GM21390 (cell line): ENCODE data around the gene CAPN3.

Experiments used
- ATAC-seq: cut with Tn5 transposase; IDR thresholded peaks from one replicate; pipeline ENCODE4 v1.9.1; 2021; ENCODE audit not compliant: unreplicated experiment

Gene CAPN3

DNA sequence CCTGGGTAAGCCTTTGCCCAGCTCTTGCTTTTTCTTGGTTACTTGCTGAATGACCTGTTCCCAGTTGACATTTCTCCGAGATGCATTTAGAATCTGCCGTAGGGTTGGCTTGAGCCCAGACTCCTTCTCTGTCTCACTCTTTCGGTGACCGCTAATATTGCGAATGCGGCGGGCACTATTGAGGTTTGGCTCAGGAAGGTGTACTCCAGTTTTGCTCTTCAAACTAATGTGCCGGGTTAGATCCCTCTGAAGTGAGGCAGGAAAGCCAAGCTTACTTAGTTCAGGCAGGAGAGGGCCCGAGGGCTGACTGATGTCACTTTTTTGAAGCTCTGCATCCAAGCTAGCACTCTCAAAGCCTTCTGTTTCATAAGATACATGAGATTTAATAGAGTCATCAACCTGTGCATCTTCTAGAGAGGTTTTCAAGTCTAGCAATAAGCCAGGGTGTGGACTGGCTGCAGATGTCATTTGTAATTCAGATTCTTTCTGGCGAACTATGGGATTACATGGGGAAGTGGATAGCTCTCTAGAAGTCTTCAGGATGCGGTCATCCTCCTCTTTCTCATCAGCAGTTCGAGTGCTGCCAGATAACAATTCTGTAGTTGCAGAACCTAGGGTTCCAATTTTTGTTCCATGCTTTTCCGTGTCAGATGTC, 90.6 kb downstream of the CAPN3 start:
- ATAC-seq = no peak

DNA sequence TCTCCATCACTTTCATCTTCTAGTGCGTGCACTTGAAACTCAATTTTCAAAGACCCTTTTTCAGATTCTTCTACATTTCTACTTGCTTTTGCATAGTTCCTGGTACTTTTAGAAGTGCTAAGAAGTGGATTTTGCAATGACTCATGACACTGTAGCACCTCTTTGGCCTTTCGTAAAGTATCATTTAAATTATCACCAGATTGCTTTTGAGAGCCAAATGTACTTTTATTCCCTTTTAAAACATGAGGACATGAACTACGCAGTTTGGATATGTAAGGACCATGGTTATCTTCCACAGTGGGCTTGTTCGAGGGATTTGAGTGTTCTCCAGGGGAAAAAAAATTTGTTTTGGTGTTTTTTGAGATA, 91.1 kb downstream of the CAPN3 start:
- no peak for ATAC-seq

DNA sequence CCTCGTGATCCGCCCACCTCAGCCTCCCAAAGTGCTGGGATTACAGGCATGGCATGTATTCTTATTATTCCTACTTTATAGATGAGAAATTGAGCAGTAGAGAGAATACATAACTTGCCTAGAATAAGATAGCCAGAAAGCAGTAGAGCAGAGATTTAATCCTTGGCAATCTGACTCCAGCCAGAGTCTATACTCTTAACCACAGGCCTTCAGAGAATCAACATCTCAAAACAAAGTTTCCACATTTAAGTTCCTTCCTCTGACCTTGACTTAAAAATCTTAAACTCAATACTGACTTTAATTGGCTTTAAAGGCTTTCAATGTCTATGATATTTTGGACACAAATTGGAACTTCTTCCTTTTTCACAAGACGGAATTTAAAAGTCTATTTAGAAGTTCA, 94.5 kb downstream of the CAPN3 start:
- no peak for ATAC-seq

DNA sequence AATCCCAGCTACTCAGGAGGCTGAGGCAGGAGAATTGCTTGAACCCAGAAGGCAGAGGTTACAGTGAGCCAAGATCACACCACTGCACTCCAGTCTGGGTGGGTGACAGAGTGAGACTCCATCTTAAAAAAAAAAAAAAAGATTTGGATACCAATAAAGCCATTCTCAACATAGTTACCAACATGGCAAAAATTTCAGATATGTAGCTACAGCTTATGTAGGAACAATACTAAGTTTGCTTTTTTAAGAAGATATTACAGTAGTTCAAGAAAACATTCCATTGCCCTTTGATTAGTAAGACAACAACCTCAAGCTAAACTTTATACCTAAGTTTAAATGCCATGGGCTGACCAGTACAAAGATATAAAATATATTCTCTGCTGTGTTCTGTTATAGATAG, 97.2 kb downstream of the CAPN3 start:
- ATAC-seq = no peak

DNA sequence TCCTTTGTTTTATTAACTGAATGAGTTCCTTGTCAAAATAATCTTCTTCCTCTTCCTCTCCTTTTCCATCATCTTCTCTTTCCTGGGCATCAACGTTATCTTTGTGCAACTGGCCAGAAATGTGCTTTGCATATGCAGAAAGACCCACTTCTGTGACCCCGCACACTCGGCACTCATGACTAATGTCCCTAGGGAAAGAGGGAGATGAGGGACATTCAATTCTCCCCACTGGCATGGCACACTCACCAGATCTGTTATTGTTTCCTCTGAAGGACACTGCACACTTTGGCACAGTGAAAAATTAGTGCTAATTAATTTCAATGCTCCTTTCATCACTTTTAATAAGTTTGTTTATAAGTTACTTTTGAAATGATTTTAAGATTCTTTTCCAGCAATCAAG, 97.7 kb downstream of the CAPN3 start:
- ATAC-seq = no peak

DNA sequence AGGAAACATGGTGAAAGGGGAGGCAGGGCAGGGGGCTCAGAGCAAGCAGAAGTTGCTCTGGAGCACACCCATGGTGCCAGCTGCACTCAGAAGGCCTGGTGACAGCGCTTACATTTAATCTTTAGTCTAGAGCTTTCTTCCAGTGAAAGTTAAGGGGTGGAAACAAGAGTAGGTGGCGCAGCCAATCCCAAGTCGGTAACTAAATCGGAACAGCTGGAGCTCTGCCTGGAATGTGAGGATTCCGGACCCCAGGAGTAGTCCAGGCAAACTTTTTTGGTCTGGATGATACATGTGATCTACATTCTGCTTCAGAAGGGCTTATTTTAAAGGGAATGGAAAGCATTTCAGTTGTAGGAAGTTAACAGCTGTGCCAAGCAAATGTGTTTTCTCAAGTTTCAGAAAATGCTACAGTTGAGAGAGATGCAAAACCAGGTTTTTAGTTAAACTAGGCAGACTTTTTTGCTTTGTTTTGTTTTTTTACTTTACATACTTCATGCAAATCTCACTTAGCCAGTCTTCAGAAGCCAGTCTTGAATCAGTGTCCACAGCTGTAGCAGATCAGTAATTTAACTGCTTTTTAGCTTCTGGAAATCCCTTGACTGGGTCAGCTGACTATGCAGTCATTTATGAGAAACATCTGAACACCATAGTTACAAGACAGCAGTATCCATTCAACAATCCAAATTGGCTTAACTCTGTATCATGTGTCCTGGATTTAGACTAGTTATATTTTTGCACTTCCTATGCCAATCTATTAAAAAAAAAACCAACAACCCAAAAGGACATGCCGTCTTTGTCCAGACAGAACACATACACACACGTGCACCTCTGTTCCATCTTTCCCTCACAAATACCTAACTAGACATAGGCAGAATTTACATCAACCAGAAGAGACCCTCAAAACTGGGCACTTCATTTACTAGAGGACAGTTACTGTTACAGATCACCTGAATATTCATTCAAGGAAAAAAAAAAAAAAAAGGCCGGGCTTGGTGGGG, 98.4 kb downstream of the CAPN3 start:
- peak; percentile 72 for ATAC-seq

DNA sequence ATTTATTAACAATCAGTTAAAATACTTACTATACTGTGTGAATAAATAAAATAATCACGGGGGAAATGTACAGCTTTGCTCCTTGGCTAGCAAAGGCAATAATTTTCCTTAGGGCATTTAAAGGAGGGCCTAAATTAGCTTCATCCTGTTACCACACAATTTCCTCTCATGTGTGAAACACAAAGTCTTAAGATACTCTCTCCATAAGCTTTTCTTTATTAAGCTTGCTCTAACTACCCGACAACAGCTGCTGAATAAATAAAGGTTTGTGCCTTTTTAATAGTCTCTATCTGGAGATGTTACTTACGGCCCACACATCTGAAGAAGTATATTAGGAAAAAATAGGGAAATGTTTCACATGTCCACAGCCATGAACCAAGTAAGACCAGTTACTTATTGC, 102.0 kb downstream of the CAPN3 start:
- no peak for ATAC-seq
